HG03521 (cell line): Measurements from ENCODE around the gene DNAH17.

Experiments used
- ATAC-seq: cut with Tn5 transposase; IDR thresholded peaks from one replicate; pipeline ENCODE4 v1.9.1; 2021; ENCODE audit warnings: mild to moderate bottlenecking, moderate library complexity; ENCODE audit not compliant: unreplicated experiment

The DNAH17 gene

DNA sequence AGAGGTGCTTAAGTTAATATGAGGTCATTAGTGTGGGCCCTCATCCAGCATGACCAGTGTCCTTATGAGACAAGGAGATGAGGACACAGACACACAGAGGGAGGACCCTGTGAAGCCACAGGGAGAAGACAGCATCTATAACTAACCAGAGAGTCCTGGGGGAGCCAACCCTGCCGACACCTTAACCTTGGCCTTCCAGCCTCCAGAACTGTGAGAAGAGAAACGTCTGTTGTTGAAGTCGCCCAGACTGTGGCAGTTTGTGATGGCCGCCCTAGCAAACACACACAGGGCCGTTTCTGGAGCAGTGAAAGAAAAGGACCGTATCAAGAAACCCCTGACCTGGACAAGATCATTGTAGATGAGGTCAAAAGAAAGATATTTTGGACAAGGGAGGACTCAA lies 26.7 kb downstream of the DNAH17 start:
- ATAC-seq, result no peak

DNA sequence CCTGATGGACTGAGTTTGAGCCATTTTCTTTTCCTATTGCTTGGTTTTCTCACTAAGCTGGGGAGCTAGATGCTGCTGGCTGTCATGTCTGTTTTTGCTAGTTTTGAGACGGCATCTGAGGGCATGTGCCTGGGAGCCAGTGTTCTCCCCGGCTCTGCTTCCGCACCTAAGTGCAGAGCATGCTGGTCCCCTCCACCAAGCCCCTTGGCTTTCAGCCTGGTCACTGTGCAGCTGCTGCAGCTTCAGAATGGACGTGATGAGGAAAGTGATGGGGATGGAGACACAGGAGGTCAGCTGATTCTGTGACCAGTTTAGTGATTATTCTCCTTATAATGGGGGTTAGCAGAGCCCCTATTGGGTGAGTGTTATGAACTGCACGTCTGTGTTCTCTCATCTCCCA lies 28.5 kb downstream of the DNAH17 start:
- ATAC-seq, result no peak

DNA sequence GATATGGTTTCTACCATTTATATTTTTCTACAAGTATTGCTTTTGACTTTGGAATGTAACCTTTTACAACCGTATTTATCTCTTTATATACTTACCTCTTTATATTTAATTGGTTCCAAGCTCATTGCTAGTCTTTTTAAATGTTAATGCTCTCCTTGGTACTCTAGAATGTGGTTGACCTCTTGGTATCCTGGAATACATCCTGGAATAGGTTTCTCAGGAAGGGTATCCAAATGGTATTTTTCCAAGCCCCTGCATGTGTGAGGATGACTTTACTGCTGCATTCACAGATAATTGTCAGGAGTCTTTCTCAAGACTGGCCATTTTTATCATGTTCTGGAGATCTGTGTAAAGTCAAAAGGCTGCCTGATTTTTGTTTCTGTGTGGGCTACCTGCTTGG lies 30.2 kb downstream of the DNAH17 start:
- ATAC-seq, result no peak

DNA sequence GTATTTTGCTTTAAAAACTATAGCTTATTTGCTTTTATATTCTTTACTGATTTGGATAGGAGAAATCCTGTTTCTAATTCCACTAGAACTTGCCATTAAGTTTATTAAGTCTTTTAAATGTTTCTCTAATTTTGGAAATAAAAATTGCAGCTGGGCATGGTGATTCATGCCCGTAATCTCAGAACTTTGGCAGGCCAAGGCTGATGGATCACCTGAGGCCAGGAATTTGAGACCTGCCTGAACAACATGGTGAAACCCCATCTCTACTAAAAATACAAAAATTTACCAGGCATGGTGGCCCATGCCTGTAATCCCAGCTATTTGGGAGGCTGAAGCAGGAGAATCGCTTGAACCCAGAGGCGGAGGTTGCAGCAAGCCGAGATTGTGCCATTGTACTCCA lies 30.7 kb downstream of the DNAH17 start:
- no peak for ATAC-seq

DNA sequence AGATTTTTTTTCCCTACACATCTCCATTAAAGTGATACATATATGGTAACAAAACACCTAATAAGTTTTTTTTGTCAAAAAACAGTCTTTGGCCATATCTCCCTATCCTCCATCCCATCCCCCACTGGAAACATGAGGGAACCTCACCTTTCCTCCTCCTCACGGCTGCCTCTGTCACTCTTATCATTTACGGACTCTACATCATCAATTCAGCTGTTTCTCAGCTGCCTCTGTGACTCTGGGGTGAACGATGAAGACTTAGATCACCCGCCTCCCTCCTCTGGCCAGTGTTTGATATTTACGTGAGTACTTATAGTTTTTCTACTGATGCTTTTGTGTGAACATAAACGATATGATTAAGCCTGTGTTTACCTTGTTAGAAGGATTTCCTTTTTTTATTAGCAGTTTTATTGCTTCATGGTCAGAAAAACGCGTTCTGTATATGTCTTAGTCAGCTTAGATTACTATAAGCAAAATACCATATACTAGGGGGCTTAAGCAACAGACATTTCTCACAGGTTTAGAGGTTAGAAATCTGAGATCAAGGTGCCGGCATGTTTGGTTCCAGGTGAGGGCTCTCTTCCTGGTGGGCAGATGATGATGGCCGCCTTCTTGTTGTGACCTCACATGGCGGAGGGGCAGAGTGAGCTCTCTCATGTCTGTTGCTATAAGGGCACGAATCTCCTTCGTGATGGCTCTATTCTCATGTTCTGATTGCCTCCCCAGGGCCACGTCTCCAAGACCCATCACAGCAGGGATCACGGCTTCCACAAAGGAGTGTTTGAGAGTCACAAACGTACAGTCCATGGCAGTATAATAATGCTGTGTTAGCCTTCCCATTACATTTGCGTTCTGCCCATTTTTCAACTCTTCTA lies 32.1 kb downstream of the DNAH17 start:
- no peak for ATAC-seq

DNA sequence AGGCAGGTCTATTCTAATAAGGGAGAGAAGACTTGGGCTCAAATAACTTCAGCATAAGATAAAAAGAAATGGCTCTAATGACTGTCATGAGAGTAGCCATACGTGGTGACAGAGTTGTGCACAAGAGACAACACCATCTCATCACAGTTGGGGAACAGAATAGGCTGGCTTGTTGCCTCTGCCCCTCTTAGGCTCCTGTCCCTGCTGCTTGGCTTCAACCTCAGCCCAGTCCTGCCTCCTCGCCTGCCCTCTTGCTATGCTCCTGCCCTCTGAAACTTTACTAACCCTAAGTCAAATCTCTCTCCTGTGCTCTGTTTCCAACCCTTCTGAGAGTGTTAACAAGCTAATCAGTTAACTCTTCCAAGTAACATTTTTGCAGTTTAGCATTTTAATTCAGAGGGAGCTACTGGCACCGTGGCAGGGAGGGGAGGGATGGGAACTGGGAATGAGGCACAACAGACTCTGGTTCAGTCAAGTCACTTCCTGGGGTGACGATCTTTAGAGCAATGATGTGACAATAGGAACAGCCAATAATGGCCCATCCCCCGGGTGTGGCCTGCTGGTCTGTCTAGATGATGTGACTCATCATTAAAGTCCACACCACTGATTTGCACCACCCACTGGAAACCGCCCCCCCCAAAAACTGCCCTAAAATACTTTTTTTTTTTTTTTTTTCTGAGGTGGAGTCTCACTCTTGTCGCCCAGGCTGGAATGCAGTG lies 35.5 kb downstream of the DNAH17 start:
- no peak for ATAC-seq

DNA sequence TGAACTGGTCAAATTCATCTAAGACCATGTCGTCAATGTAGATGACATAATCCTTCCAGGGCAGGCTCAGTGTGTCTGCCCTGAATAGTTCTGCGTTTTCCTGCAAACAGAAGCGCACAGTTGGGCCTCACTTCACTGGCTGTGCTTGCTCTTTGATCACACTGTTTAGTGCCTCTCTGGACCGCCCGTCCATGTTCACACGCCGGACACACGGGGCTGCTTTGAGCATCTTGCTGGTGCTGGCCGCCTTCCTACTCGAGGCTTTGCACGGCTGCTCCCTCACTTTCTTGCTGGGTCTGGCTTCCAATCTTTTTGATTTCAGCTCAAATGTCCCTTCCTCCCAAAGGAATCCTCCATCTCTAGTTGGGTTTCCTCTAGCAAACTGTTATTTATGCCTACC lies 37.4 kb downstream of the DNAH17 start:
- ATAC-seq, result no peak

DNA sequence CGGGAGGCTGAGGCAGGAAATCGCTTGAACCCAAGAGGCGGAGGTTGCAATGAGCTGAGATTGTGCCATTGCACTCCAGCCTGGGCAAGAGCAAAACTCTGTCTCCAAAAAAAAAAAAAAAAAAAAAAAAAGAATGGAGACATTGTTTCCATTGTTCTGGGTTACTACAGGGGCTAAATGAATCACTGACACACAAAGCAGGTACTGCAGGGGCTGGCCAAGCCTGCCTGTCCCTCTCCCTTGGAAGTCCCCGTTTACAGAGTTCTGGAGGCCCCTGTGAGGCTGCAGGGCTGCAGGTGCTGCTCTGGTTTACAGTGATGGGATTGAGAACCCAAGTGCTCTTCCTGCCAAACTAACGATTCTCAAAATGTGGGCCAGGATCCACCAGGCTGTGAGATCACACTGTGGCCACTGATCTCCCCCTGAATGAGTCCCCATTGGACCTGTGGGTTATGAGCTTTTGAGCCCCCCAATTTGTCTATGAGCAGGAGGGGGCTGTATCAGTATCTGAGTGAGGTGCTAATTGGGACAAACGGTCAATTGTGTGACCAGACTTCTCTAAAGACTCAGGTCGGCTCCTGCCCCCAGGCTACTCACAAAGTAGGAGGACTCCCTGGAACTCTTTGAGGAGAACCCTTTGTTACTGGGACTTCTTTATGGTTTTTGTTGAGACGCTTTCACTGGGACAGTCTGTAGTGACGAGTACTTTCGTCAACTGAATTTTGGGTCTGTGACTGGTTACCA lies 39.0 kb downstream of the DNAH17 start:
- no peak for ATAC-seq

DNA sequence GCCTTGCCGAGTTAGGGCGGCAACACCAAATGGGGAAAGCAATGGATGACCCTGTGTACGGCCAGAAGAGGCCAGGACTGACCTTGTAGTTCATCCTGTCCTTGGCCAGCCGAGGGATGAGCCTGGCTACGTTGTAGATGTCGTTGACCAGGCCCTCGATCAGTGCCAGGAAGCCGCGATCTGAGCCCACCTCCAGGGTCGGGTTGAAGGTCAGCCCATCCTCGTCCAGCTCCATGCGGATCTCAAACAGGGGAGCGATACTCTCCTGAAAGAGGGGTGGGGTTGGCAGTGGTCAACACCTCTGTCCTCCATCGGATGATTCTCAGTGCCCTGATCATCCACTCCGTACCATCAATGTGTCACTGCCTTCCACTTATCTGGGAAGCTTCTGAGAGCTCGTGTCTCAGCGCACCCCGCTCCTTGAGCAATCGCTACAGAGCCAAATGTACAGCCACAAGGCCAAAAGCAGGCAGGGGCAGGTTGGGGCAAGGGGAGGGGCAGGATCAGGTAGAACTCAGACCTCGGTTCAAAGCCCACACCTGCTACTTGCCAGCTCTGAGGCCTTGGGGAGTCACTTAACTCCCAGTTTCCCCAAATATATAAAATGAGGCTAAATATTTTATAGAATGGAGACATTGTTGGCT lies 39.9 kb downstream of the DNAH17 start:
- ATAC-seq, result no peak

DNA sequence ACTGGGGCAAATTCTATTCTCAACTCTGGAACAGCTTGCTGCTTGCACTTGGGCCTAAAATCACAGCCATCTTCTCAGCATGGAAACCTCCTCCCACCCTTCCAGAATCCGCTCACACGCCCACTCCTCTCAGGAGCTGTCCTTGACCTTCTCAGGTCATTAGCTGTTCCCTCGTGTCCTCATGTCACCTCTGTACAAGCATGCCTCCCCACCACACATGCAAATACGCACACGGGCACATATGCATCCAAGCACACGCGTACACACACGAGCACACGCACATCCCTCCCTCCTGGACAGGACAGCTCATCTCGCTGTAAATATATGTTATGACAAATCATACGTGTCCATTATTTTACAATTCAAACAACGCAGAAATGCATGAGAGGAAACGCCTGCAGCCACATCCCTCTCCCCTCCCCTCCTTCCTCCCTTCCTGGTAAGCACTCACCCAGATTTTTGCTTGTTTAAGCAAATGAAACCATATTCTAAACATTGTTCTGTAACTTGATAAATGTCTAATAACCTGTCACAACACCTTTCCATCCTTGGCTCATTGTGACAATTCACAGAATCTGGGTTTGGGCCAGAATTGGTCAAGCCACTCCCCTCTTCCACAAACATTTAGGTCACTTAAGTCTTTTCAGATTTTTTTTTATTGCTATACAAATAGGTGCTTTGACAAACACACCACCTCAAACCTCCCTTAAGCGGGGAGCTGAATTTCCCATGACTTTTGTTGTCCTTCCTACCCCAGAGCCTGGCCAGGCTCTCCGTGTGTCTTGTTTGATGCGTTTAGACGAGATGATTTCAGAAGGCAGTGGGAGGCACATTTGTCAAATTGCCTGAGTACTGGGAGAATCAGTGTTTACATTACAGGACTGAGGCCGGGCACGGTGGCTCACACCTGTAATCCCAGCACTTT lies 41.7 kb downstream of the DNAH17 start:
- ATAC-seq, result no peak

DNA sequence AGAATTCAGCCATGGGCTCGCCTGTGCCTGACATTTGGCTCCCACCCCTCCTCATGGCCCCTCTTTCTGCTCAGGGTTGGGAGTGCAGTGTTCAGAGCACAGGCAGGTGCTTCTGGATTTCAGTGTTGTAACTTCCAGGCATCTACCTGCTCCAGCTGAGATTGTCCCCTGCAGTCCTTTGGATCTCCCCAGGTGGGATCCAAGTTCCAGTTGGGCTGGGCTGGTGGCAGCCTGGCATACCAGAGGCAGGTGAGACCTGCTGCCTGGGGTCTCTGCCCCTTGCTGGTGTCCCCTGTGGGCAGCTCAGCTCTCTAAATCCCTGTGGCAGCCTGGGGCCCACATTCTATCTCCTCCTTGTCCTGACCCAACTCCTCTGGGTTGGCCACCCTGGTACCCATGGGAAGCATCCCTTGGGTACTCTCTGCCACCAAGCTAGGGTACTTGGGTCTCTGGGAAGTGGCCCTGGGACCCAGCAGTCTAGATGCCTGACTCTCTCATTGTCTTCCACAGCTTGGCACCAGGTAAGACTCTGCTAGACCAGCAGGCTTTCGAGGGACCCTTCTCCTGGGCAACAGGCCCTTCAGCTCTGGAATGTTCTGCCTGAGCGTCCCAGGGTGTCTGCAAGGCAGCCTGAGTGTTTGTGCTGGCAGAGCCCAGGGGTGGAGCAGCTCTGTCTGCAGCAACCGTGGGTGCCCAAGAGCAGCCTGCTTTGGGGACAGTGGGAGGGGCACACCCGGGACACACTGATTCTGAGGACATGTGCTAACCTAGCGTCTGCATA lies 42.5 kb downstream of the DNAH17 start:
- no peak for ATAC-seq

DNA sequence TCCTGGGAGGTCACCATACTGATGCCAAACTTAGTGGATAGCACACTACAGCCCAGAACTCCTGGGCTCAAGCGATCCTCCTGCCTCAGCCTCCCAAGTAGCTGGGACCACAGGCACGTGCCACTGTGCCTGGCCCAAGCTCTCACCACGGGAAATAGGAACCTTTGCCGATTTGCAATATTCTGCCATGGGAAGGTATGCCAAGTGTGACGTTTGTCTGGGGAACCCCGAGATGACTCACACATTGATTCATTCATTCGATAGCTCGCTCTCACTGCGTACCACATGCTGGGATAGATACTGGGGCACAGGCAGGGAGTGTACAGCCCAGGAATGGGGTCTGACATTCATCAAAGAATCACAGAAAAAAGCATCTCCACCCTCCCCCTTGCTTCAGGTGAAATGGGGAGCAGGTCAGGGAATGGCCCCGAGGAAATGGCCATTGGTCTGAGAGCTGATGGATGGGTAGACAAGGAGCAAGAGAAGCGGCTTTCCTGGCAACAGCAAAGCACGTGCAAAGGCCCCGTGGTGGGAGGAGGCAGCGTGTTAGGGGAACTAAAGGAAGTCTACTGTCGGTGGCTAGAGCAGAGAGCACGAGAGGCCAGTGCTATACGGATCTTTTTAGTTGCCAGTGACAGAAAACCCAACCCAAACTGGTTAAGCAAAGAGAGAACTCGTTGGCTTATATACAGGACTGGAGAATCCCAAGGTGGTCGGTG lies 44.1 kb downstream of the DNAH17 start:
- ATAC-seq, result no peak

DNA sequence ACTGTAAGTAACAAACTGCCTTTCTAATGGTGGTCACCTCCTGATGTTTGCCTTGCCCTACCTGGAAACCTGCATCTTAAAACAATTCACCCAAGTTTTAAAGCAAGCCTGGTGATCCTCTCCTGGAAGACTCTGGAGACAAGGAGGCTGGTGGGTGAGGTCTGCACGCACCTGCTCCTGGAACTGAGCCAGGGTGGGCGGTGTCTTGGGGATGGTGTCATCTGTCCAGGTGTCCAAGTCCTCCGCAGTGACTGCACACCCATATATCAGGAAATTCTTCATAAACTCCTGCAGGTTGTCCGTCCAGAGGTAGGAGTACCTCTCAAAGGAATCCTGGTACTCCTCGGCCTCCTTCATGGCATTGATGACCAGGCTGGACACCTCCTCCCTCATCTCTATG lies 44.9 kb downstream of the DNAH17 start:
- no peak for ATAC-seq

DNA sequence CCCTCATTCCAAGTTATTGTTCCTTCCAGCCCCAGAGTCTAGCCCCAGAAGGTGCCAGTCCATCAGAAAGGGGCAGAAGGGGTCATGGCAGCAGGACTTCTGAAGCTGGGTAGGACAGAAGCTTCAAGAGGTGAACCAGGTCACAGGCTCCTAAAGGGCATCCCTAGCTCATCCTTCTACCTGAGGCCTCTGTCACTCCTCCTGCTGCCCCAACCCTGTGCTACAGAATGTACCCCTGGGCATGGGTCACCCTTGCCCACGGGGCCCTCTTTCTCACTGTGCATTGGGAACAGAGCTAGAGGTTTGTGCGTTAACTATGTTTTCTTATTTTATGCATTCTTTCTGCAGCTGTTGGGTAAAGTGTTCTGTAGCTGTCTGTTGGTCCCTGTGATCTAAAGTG lies 46.5 kb downstream of the DNAH17 start:
- ATAC-seq, result no peak

DNA sequence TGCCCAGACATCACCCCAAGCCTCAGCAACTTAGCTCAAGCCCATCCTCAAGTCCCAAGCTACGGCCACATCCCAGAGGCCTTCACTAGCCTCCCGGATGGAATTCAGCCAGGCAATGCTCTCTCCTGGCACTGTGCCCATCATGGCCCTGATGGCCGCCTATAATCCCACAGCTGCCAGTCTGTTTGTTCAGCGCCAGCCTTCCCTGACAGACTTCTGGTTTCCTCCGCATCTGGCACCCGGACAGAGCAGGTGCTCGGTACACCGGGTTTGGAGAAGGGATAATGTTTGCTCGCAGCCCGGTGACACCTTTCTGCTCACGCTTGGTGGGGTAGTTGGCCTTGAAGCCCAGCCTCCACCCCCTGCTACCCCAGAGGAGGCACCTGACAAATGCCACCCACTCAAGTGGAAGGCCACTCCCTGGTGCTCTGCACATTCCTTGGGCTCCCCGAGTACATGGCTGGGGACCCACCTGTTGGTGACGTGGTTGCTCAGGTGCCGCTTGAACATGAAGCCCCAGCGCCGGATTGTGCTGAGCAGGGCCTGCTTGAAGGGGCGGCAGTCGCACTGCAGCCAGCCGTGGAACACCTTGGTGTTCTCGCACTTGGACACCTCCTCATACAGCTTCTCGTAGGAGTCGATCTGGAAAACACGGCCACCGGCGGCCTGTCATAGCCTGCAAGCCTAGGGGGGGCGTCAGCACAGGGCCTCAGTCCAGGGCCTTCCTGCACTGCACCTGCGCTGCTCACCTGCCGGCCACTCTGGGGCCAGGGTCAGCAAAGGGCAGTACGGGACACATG lies 47.1 kb downstream of the DNAH17 start:
- no peak for ATAC-seq

DNA sequence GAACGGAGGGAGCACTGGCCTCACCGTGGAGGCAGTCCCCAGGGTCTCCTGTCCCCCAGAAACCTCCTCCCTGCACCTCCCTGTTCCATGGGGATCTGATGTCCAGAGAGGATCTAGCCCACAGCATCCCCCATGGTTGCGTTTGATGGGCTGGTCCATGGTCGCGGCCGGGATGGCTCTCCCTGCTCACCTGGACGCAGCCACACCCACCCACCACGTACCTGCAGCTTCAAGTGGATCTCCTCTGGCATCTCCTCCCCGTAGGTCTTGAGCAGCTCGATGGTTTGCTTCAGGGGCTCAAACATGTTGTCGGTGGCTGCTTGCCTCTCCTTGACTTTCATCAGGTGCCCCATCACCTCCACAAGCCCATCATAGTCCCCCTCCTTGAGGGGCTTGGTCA lies 47.9 kb downstream of the DNAH17 start:
- no peak for ATAC-seq

DNA sequence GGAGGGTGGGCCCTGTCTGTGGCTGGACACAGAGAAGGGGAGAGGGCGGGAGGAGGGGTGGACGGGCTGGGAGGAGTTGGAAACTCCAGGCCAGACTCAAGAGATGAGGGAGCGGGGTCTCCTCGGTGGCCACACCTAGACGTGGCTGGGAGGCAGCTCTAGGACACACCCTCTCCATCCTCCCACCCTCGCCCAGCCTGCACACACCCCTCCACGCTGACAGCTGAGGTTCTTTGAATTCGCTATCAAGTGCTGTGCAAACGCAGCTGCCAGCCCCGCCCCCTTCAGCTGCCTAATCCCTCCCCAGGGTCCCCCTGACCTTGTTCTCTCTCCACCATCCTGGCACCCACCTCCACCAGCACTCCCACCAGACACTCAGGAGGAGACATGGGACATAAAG lies 48.7 kb downstream of the DNAH17 start:
- no peak for ATAC-seq

DNA sequence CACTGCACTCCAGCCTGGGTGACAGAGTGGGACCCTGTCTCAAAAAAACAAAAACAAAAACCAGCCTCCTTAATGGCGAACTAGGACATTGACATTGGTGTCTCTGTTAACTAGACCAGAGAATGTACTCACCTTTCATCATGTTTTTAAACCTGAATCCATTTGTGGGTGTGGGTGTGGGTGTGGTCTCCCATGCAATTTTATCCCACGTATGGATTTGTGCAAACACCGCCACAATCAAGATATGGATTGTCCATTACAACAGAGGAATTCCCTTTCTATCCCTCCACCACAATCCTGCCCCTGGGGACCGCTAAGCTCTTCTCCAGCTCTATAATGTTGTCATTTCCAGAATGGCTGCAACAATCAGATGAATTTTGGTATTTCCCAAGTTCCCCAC lies 49.9 kb downstream of the DNAH17 start:
- no peak for ATAC-seq
